ENCODE results near the gene AZU1. TPM values are rescaled to one million over a fixed set of nuclear protein-coding genes. Genes with fewer than 3 reads are reported as not detected.
A peak's percentile ranks its signal among the peaks of the same experiment; 100 is the strongest.

The AZU1 gene, protein sequence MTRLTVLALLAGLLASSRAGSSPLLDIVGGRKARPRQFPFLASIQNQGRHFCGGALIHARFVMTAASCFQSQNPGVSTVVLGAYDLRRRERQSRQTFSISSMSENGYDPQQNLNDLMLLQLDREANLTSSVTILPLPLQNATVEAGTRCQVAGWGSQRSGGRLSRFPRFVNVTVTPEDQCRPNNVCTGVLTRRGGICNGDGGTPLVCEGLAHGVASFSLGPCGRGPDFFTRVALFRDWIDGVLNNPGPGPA
- not detected for total RNA-seq
- long read RNA-seq = 0 reads

DNA sequence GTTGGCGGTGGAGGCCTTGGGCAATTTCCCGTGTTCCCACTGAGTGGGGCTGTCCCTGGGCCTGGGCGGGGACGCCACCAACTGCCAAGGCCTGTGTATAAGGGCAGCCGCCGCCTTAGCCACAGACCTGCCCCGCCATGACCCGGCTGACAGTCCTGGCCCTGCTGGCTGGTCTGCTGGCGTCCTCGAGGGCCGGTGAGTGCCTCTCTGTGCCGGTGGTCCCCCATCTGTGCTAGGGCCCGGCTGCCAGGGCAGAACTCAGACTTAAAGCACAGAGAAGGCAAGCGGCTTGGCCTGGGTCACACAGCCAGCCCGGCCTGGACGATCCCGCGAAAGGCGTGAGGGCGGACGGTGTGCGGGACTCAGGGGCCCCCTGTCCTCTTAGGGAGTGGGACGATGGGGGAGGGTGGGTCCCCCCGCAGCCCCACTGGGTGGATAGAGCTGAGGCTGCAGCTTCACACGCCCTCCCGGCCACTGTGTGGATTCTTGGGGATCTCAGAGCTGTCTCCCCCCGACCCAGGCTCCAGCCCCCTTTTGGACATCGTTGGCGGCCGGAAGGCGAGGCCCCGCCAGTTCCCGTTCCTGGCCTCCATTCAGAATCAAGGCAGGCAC is at the start of gene AZU1:
Gene AZU1 (plus strand): TSS at position 128 of the 612 bp plus-strand sequence. CDS start 10 bp downstream, at position 138.
- ATAC-seq = peak; percentile 38
- no peak for DNase-seq
- intact Hi-C loops (cut with micrococcal nuclease) = no loop called here

DNA sequence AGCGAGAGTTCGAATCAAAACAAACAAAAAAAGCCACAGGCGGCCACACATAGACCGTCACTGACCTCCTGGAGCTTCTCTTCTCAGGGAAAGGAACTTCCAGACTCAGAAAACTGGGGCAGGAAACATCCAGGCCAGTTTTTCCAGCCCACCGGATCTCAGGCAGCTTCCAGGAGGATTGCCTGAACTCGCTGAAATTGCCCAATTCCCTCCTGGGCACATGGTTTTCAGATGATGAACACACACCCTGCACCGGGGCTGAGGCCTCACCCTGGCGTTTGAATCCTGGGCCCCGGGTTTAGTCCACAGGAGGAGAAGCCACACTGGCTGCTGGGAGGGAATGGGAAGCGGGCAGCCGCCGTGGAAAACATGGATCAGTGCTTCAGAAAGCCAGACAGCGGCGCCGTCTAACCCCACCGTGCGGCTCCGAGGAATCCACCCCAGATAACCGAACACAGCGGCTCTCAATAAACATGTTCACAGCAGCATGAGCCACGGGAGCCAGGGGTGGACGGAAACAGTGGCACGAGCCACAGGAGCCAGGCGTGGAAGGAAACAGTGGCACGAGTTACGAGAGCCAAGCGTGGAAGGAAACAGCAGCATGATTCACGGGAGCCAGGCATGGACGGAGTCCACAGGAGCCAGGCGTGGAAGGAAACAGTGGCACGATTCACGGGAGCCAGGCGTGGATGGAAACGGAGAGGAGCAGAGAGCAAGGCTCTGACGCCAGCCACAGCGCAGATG is 48.6 kb upstream of the AZU1 start:
- DNase-seq (peak; percentile 51), ATAC-seq (peak; percentile 67)
- intact Hi-C loops (cut with micrococcal nuclease) = no loop called here

DNA sequence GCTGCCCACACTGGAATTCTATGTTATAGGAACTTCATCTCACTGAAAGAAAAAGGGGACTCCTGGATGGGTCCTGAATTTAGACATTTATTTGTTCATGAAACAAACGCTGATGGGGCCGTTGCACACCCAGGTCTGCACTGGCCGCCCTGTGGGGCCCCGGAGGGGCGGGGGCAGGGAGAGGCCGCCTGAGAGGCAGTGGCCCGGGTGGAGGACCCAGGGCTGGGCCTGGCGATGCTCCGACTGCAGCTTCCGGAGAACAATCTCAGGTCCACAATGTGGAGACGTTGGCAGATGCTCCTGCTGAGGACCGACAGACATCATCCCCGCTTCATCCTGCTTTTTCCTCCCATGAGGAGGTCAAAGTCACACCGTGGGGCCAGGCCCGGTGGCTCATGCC is 46.7 kb upstream of the AZU1 start:
- DNase-seq (peak; percentile 30), ATAC-seq (no peak)

DNA sequence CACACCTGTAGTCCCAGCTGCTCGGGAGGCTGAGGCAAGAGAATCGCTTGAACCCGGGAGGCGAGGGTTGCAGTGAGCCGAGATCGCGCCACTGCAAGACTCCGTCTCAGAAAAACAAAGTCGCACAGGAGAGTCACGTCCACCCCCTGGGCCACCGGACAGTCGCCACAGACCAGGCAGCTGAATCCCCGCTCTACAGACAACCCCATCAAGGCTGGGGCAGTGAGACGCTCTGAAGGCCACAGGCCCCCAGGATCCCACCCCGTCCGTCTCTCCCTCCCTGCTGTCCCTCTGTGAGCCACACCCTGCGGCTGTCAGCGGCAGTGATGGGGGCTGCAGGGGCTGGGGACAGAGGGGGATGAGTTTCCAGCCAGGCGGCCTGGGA is 45.8 kb upstream of the AZU1 start:
- intact Hi-C loops (cut with micrococcal nuclease) = no loop called here
- DNase-seq (no peak), ATAC-seq (no peak)

More for the DNA sequence above, 46.7 kb upstream of the AZU1 start:
- intact Hi-C loops (cut with micrococcal nuclease) = no loop called here

DNA sequence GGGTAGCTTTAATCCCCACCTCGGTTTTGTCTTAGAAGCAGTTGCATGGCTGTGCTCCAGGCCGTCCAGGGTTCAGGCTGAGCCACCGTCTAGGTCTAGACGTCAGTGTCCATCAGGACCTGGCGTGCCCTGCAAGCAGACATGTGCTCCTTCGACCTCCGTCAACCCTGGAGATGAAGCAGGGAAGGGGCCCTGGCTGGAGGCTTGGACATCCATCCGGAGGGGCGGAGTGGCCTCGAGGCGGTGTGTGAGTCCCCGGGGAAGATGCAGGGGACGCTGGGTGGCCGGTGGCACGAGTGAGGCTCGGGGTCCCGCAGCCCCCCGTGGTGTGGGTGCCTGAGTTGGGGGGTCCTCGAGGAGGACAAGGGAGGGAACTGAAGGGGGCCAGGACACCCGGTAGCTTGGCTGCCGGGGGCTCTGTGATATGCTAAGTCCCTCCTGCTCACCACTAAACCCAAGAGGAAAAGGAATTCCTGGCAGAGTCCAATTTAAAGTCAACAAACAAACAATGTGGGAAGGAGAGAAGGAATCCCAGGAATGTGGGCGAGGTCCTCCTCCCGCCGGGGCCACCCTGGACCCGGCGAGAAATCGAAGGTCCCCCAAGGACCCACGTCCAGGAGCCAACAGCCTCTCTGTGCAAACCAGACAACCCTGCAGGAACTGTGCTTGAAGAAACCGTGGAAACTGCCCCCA is 45.3 kb upstream of the AZU1 start:
- intact Hi-C loops (cut with micrococcal nuclease) = no loop called here
- ATAC-seq (peak; percentile 63), DNase-seq (no peak)

DNA sequence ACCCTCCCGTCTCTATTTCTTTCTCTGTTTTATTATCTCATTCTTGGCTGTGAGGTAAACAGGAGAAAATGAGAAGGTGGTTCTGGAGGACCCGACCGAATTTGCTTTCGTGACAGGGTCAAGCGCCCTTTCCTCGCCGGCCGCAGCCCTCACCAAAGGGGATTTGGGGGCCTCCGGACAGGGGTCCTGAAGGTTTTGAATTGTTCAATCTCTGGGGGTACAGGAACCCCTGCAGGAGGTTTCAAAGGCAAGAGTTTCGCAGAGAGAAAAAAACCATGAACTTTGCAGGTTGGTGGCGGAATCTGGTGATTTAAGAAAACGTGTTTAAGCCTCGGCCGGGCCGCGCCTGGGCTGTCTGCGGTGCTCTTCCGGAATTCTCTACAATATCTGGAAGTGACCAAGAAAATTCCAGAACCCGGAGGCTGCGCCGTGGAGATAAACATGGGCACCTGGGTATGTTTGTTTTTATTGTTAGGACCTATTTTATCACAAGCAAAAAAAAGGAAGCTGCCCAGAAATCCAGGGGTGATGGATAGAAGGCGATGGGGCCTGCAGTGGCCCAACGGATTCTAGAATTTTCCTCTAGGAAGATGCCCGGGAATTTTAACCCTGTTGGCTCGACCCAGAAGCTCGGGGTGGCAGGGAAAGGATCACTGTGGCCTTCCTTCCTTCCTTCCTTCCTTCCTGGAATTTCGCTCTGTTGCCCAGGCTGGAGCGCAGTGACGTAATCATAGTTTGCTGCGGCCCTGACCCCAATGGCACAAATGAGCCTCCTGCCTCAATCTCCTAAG is 44.6 kb upstream of the AZU1 start:
- peak; percentile 42 for ATAC-seq
- no peak for DNase-seq
- intact Hi-C loops (cut with micrococcal nuclease) = no loop called here

DNA sequence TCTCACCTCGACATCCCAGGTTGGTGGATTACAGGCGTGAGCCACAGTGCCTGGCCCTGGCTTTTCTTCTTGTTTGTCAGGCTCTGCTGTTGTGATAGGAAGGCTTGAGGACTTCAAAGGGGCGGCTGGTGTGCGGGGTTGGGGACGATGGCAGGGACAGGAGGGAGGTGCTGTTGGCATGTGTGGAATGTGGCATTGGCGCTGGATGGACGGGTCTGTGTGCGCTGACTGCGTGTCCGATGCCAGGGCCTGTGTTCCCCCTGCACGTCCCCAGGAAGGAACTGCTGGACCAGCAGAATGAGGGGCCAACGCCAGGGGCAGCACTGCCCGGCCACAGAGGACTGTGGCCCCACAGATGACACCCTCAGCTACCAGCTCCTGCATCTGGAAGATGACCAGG is 43.1 kb upstream of the AZU1 start:
- ATAC-seq (no peak), DNase-seq (no peak)
- intact Hi-C loops (cut with micrococcal nuclease) = no loop called here

DNA sequence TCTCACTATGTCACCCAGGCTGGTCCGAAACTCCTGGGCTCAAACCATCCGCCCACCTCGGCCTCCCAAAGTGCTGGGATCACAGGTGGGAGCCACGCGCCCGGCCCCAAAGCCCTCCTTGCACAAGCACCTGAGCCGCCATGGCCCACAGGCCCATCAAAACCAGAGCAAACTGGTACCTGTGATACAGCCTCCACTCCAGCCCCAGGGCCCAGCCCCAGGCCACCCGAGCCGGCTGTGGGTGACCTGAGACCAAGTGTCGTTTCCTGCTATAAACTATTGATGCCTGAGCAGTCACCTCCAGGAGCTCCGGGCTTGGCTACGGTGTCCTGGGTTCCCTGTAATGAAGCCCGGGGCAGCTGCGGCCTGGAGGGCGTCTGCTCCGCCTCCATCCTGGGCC is 40.1 kb upstream of the AZU1 start:
- DNase-seq (no peak), ATAC-seq (no peak)
- intact Hi-C loops (cut with micrococcal nuclease) = no loop called here

DNA sequence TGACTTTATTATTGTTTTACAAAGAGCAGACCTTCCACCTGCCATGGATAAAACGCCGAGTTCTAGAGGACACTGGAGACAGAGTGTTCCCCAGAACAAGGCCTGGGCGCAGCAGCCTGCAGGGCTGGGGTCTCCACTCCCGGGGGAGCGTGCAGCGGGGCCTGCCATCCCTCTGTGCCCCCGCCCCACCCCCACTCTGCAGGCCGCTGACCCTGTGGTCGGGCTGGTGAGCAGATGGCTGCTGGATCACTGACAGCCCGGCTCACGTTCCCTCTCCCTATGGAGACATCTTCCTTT is 39.0 kb upstream of the AZU1 start:
- ATAC-seq (no peak), DNase-seq (no peak)
- intact Hi-C loops (cut with micrococcal nuclease) = no loop called here

DNA sequence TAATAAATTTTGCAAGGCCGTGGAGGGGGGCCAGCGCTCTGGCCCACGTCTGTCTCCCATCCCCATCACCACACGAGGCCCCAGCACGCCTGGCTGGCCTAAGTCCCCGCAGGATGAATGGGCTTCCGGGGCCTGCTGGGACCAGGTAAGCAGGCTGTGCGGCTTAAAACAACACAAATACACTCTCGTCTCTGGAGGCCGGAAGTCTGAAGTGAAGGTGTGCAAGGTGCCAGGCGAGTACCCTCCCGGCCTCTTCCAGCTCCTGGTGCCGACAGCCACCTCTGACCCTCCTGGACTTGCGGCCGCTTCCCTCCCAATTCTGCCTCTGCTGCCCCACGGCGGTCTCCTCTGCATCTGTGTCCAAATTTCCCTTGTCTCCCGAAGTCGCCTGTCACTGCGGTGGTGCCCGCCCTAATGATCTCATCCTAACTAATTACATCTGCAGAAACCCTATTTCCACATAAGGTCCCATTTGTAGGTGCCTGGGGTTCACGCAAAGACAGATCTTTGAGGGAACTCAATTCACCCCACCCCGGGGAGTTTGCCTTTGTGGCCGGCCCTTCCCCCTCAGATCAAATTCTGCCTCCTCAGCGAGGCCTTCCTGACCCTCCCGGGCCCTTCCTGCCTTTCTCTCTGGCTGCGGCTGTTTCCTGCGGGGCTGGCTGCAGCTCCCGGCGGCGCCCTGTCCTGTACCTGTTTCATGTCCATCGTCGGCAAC is 38.5 kb upstream of the AZU1 start:
- intact Hi-C loops (cut with micrococcal nuclease) = no loop called here
- DNase-seq (no peak), ATAC-seq (peak; percentile 72)

DNA sequence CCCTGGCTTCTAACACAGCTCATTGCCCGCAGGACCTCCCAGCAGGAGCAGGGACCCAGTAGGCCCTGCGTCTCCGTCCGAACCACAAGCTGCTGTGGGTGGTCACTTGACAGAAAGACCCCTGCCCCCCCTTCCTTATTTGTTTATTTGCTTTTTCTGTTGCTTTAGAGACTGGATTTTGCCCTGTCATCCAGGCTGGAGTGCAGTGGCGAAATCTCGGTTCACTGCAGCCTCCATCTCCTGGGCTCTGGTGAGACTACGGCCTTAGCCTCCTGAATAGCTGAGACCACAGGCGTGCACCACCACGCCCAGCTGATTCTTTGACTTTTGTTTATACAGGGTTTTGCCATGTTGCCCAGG is 38.0 kb upstream of the AZU1 start:
- intact Hi-C loops (cut with micrococcal nuclease) = no loop called here
- ATAC-seq = no peak
- no peak for DNase-seq

DNA sequence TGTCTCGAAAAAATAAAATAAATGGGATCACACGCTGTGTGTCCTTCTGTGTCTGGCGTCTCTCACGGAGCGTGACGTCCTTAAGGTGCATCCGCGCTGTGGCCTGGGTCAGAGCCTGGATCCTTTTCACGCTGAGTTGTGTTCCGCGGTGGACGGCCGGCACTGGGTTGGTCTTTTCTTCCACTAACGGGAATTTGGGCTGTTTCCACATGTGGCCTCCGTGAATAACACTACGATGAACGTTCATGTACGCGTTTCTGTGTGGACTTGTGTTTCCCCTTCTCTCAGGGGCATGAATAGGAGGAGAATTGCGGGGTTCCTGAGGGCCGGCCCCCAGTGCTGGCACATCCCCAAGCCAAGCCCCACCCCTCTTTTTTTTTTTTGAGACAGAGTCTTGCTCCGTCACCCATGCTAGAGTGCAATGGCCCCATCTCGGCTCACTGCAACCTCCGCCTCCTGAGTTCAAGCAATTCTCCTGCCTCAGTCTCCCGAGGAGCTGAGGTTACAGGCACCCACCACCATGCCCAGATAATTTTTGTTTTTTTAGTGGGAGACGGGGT is 36.5 kb upstream of the AZU1 start:
- intact Hi-C loops (cut with micrococcal nuclease) = no loop called here
- ATAC-seq = no peak
- no peak for DNase-seq

DNA sequence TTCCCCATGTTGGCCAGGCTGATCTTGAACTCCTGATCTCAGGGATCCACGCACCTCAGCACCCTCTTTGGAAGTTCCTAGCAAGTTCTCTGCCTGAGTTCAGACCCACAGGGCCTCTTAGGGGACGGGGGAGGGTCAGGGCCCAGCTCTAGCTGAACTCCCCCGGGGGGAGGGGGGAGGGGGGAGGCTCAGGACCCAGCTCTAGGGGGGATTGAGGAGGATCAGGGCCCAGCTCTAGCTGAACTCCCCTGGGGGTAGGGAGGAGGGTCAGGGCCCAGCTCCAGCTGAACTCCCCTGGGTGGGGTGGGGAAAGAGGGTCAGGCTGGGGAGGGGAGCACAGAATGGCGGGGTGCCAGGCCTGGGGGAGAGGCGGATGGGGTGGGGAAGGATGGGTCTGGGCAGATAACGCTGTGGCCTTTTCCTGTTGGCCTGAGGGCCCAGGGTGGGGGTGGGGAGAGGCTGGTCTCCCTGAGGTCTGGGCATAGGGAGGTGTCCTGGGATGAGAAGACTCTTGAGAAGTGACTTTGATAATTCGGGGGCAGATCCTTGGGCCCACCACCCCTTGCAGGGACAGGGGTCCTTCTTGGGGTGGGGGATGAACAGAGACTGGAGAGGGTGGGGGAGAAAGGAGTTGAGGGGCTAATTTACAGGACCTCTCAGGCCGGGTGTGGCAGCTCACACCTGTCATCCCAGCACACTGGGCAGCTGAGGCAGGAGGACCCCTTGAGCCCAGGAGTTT is 35.9 kb upstream of the AZU1 start:
- no peak for DNase-seq
- intact Hi-C loops (cut with micrococcal nuclease) = no loop called here
- peak; percentile 8 for ATAC-seq

DNA sequence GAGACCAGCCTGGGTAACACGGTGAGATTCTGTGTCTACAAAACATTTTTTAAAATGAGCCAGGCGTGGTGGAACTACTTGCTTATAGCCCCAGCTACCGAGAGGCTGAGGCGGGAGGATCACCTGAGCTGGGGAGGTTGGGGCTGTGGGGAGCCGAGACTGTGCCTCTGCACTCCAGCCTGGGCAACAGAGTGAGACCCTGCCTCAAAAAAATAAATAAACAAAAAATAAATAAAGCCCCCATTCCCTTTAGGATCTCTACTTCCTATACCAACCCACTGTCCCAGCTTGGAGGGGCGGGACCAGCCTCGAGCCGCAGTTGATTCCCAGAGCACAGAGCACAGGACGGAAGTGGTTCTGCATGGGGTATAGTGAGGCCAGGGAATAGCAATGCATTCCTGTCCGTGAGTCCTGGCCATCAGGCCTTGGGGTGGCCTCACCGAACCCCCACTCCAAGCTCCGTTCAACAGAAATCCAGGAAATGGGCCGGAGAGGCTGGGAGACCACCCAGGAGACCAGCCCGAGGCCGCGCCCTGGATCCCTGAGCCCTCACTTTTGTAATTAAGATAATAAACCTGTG is 35.2 kb upstream of the AZU1 start:
- intact Hi-C loops (cut with micrococcal nuclease) = no loop called here
- ATAC-seq = no peak
- DNase-seq = no peak

DNA sequence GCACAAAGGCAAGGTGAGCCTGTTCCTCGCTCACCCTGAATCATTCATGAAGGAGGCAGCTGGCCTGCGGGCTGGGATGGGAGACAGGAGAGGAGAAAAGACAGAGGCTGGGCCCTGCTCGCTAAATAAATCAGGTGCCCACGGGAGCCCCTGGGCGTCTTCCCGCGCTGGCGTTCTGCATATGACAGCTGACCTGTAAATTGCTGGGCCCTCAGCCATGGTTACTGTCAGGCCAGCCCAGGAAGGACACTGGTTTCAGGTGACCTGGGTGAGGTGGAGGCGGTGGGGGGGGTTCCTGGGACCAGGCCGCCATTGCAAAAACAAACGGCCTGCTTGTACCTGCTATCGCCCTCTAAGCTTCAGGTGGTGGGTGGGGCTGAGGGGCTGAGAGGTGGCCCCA is 33.8 kb upstream of the AZU1 start:
- intact Hi-C loops (cut with micrococcal nuclease) = no loop called here
- DNase-seq = no peak
- no peak for ATAC-seq

DNA sequence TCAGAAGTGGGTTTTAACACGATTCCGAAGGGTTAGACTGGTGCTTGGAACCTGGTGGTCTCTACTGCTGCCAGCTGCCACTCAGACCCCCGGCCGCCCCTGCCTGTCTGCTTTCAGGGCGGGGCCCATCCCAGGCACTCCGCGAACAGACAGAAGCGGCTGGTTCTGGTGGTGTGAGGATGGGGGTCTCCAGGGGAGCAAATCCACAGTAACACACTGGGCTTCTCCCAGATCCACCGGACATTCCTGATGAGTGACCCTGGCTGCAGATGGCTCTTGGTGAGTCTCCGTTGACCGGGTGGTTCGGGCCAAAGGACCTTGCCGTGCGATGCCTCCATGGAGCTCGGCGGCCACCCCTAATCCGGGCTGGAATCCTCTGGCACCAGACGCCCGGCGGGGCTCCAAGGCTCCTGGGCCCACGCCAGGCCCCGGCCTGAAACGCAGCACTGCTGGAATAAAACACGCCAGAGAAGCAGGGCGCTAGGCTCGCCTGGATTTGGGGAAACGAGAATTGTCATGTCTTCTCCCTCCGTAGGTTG is 32.5 kb upstream of the AZU1 start:
- ATAC-seq (no peak), DNase-seq (peak; percentile 73)
- intact Hi-C loops (cut with micrococcal nuclease) = no loop called here

Measured in left ventricle myocardium superior (tissue), 1 donor.